Spinal cord (tissue), 10 donors: ENCODE measurements around the gene IL7R. TPM values are rescaled to one million over a fixed set of nuclear protein-coding genes. Genes with fewer than 3 reads are reported as not detected.

ENCODE experiments used
- DNase-seq, 6 donors: peaks; one replicate each; pipeline versions ENCODE4 v3.0.0 to v3.0.0-alpha.2; 2013 to 2015; ENCODE audit warnings: low spot score in 6 of 6, low read depth in 4 of 6
- H3K27ac ChIP-seq: one replicate; pipeline ENCODE4 v1.5.1; 2013; ENCODE audit warnings: low read depth, low read length, control low read depth
- H3K27me3 ChIP-seq: one replicate; pipeline ENCODE4 v1.6.1; 2013; ENCODE audit warnings: low read length; ENCODE audit not compliant: control insufficient read depth, insufficient read depth
- H3K36me3 ChIP-seq: one replicate; pipeline ENCODE4 v1.6.1; 2013; ENCODE audit warnings: low read length; ENCODE audit not compliant: control insufficient read depth, insufficient read depth
- H3K4me1 ChIP-seq: one replicate; pipeline ENCODE4 v1.6.1; 2013; ENCODE audit warnings: low read length; ENCODE audit not compliant: control insufficient read depth, insufficient read depth
- H3K4me3 ChIP-seq: one replicate; pipeline ENCODE4 v1.5.1; 2013; ENCODE audit warnings: low read depth, low read length, control low read depth
- H3K9me3 ChIP-seq: one replicate; pipeline ENCODE4 v1.6.1; 2013; ENCODE audit warnings: low read length; ENCODE audit not compliant: control insufficient read depth, insufficient read depth
- WGBS: methylation state at CpG from one replicate; pipeline ENCODE4 v1.1.5; 2013; ENCODE audit warnings: missing lambda C conversion rate; ENCODE audit not compliant: insufficient coverage; 5-methylcytosine and 5-hydroxymethylcytosine counted together
- long read RNA-seq, 4 donors: transcript quantifications; one replicate each; lab custom pipeline, GENCODE V29; 2026
- polyA plus RNA-seq, 2 donors: library from polyadenylated mRNA; unstranded; fragments of 120-200 nt; gene quantifications; one replicate each; pipeline ENCODE4 v1.2.1, GENCODE V29; 2013; ENCODE audit not compliant: insufficient read length in 2 of 2
- total RNA-seq, 2 donors: library from RNA; depleted of rRNA in 1 of 2; stranded (reverse); fragments of 120-200 nt in 1 of 2; fragments of >200 nt in 1 of 2; gene quantifications; one replicate each; pipeline versions ENCODE4 v1.2.3 to v1.2.4, GENCODE V29; 2013 to 2014
- donor health status: healthy.

Gene IL7R
- 1 to 10 TPM in 1 of 2 donors, under 1 TPM in 1; 0.50 to 1.3 TPM for total RNA-seq
- polyA plus RNA-seq = 1 to 10 TPM; 1.8 to 2.1 TPM
- long read RNA-seq, donor 1 = 0 reads
- long read RNA-seq, donor 2 = 0 reads
- long read RNA-seq, donor 3 = 0 reads
- long read RNA-seq, donor 4, partial matches to known transcripts = 0 of 2 reads
- long read RNA-seq, donor 4, other reads (novel, unspliced or antisense) = 0 of 2 reads

- H3K27ac ChIP-seq = no peak within 1 kb of the TSS
- WGBS = 100% methylated on average over 1 of the region's 1 CpG
- H3K4me1 ChIP-seq = no peaks in the 10 kb centered on the region
- H3K4me3 ChIP-seq = no peak within 1 kb of the TSS
- no peaks in the 10 kb centered on the region for H3K27me3 ChIP-seq
- H3K9me3 ChIP-seq = no peaks in the 10 kb centered on the region
- DNase-seq = no peak
- H3K36me3 ChIP-seq = no peaks in the 10 kb centered on the region
Measured at GRCh38 chr5:35856765-35857351, at the start of gene IL7R. IL7R (plus strand) TSS chr5:35856891; CDS start chr5:35856978, 87 bp downstream.

- H3K4me1 ChIP-seq = no peaks in the 10 kb centered on the region
- no peaks in the 10 kb centered on the region for H3K9me3 ChIP-seq
- H3K27ac ChIP-seq = no peak overlapping the region
- no peak for DNase-seq
- H3K27me3 ChIP-seq = no peaks in the 10 kb centered on the region
- no peak overlapping the region for H3K4me3 ChIP-seq
- H3K36me3 ChIP-seq = no peaks in the 10 kb centered on the region
Measured at GRCh38 chr5:35810601-35811000, 46.1 kb upstream of the IL7R start.

- Histone ChIP-seq H3K9me3 (no peaks in the 10 kb centered on the region), H3K27ac (no peak overlapping the region), H3K4me3 (no peak overlapping the region), H3K36me3 (no peaks in the 10 kb centered on the region), H3K4me1 (no peaks in the 10 kb centered on the region), H3K27me3 (no peaks in the 10 kb centered on the region)
- 100% methylated on average over 1 of the region's 3 CpGs for WGBS
- DNase-seq = no peak
Measured at GRCh38 chr5:35811108-35811741, 45.5 kb upstream of the IL7R start.

GRCh38 chr5:35813521-35813920 lies 43.2 kb upstream of the IL7R start:
- Histone ChIP-seq H3K4me1 (no peaks in the 10 kb centered on the region), H3K9me3 (no peaks in the 10 kb centered on the region), H3K36me3 (no peaks in the 10 kb centered on the region), H3K4me3 (no peak overlapping the region), H3K27me3 (no peaks in the 10 kb centered on the region), H3K27ac (no peak overlapping the region)
- DNase-seq = no peak
- no CpG with 5 or more reads among the region's 1 CpG for WGBS

- H3K27me3 ChIP-seq = no peaks in the 10 kb centered on the region
- DNase-seq = no peak
- no peaks in the 10 kb centered on the region for H3K4me1 ChIP-seq
- H3K36me3 ChIP-seq = no peaks in the 10 kb centered on the region
- WGBS = 79% methylated on average over 10 of the region's 10 CpGs
- H3K27ac ChIP-seq = no peak overlapping the region
- H3K9me3 ChIP-seq = no peaks in the 10 kb centered on the region
- no peak overlapping the region for H3K4me3 ChIP-seq
Measured at GRCh38 chr5:35815089-35815936, 41.4 kb upstream of the IL7R start.

GRCh38 chr5:35816881-35817521 lies 39.7 kb upstream of the IL7R start:
- Histone ChIP-seq H3K4me1 (no peaks in the 10 kb centered on the region), H3K27ac (no peak overlapping the region), H3K9me3 (no peaks in the 10 kb centered on the region), H3K27me3 (no peaks in the 10 kb centered on the region), H3K4me3 (no peak overlapping the region), H3K36me3 (no peaks in the 10 kb centered on the region)
- no peak for DNase-seq
- WGBS = 93% methylated on average over 4 of the region's 4 CpGs

- no peak for DNase-seq
- Histone ChIP-seq H3K4me1 (no peaks in the 10 kb centered on the region), H3K27me3 (no peaks in the 10 kb centered on the region), H3K27ac (no peak overlapping the region), H3K4me3 (no peak overlapping the region), H3K9me3 (no peaks in the 10 kb centered on the region), H3K36me3 (no peaks in the 10 kb centered on the region)
- 100% methylated on average over 1 of the region's 2 CpGs for WGBS
Measured at GRCh38 chr5:35819026-35819425, 37.7 kb upstream of the IL7R start.

- H3K27ac ChIP-seq = no peak overlapping the region
- H3K9me3 ChIP-seq = no peaks in the 10 kb centered on the region
- no peak overlapping the region for H3K4me3 ChIP-seq
- no CpG with 5 or more reads among the region's 1 CpG for WGBS
- no peaks in the 10 kb centered on the region for H3K4me1 ChIP-seq
- H3K27me3 ChIP-seq = no peaks in the 10 kb centered on the region
- H3K36me3 ChIP-seq = no peaks in the 10 kb centered on the region
- DNase-seq = no peak
Measured at GRCh38 chr5:35819668-35820067, 37.0 kb upstream of the IL7R start.

- no peaks in the 10 kb centered on the region for H3K9me3 ChIP-seq
- H3K27me3 ChIP-seq = no peaks in the 10 kb centered on the region
- H3K36me3 ChIP-seq = no peaks in the 10 kb centered on the region
- 86% methylated on average over 3 of the region's 4 CpGs for WGBS
- no peak for DNase-seq
- no peak overlapping the region for H3K4me3 ChIP-seq
- H3K4me1 ChIP-seq = no peaks in the 10 kb centered on the region
- H3K27ac ChIP-seq = no peak overlapping the region
Measured at GRCh38 chr5:35820735-35821134, 36.0 kb upstream of the IL7R start.
